ENCODE results near the gene ZNF771.
"Not testable (repeated sequence)": the region's sequence is repeated elsewhere in the genome, so short reads cannot be mapped to it uniquely, and the experiment has no call there.

The ZNF771 gene

DNA sequence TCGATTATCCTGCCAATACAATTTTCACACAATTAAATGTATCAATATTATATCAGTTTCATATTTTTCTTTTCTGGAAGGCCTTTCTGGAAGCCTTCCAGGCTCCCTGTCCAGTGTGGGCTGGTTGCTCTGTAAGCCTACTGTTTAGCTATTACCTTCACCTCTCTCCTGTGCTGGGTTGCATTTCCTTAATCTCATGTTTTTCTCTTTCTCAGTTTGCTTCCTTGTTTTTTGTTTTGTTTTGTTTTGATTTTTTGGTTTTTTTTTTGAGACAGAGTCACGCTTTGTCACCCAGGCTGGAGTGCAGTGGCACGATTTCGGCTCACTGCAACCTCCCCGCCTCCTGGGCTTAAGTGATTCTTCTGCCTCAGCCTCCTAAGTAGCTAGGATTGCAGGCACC lies 31.4 kb downstream of the ZNF771 start:
- no peak for DNase-seq

GRCh38 chr16:30439720-30440348 lies 32.4 kb downstream of the ZNF771 start:
- no peak for DNase-seq

DNA sequence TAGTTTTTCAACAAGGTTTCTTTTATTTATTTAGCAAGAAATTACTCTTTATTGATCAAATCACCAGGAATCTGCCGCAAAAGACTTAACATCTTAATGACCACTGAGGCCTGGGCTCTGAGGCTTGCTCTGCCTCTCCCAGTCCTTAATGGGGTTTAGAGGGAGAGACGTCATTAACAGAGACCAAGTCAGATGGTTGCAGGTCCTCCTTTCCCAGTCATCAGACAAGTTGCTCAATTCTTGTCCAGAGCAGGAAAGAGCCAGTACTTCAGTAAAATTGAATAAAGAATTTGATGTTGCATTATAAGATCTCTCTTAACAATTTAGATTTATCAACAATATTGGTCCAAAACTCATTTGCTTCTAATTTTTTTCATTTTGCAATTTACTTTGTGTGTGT lies 36.2 kb downstream of the ZNF771 start:
- no peak for DNase-seq

DNA sequence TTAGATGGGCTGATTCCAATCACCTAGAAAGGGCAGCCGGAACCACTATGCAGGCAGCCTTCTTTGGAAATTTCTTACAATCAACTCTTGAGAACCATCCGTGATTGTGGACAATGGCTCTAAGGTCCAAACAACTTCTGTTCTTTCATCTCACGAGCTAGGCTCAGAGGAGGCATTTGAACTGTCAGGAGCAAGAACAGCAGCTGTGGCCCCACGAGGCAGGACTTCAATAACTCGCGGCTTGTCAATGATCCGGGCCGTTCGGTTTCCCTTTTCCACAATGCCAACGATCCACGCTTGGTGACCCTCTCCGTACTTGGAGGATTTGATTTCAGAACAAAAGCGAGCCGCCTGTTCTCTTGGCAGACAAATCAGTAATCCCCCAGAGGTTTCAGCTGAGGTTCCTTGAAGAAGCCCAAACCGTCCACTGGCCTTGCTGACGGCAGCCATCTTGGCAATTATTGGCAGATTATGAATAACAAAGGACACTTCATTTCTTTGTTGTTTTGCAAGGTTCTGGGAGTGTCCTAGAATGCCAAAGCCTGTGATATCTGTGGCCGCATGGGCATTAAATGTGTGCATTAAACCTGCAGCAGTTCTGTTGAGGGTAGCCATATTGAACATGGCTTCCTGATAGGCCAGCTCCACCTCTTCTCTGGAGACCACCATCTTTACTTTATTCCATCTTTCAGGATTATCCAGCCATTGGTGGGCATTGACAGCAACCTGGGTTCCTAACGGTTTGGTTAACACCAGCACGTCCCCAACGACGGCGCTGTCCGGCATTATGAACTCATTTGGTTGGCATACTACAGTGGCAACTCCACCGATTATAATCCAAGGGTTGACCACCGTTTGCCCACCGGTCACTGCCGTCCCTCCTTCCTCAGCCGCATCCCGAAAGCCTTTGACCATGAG lies 37.1 kb downstream of the ZNF771 start:
- DNase-seq: no peak

DNA sequence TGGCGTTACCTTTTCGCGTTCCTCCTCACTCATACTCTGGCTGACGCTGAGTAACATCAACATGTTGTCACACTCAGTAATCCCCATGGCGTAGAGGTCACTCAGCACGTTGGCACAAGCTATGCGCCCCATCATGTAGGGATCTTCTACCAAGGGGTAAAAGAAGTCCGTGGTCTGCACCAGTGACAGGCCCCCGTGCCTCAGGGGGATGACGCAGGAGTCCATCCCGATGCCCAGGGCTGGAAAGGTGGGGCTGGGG lies 37.7 kb downstream of the ZNF771 start:
- DNase-seq: no peak

DNA sequence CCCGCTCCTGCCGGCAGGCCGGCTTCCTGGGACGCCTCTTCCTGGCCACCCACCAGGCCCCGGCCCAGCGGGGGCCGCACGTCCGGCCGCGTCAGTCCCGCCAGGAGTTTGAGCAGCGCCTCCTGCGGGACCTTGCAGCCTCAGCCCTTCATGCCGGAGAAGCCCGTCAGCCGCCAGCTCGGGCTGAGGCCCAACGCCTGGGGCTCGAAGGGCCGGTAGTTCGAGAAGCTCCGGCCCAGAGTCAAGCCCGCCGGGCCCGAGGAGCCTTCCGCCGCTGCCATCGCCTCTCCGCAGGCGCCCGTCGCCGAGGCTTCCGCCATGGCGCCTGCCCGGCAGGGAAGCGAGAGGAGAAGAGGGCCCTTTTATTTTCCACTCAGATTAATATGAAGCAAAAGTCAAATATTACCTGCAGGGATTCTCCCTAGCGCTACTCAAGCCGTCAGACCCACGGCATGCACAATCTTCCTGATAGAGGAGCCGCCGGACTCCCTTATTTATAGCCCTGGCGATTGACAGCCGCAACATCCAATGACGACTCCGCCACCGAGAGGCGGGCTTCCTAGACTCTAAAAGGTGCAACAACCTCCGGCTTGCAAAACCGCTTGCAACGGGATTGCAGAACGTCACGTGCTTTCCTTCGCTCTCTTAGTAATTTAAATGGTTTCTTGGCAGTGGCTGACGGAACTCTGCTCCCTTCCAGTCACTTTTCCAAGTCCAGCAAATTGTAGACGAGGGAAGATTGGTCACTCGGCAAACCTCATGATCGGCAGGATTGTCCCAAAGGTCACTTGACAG lies 38.2 kb downstream of the ZNF771 start, which contains the start of gene SEPHS2:
Gene SEPHS2 (minus strand): TSS at position 467 of the 795 bp plus-strand sequence. CDS start 147 bp downstream, at position 320.
- DNase-seq: peak; percentile 95

DNA sequence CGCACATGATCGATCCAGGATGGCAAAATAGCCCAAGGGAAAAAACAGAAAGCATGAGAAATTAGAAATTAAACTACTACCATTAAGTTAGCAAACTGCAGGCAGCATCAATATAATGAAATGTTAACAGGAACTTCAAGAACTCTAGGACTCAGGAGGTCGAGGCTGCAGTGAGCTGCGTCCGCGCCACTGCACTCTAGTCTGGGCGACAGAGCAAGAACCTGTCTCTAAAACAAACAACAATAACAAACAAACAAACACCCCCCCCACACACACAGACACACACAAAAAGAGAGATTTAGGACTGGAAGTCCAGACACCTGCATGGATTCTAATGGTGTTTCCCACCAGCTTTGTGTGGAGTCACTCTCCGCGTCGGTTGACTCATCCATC lies 38.8 kb downstream of the ZNF771 start:
- no peak for DNase-seq

- DNase-seq: no peak
Observed at GRCh38 chr16:30447512-30448226, 40.3 kb downstream of the ZNF771 start.

DNA sequence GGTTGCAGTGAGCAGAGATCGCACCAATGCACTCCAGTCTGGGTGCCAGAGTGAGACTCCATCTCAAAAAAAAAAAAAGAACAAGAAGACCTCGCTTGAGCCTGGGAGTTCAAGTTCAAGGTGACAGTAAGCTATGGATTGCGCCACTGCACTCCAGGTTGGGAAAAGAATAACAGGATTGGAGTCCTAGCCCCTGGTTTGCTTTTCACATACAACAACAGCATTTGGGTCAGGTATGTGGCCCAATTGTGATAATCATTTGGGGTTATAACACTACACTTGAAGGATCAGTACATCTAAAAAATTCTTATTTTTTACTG lies 41.7 kb downstream of the ZNF771 start:
- DNase-seq: no peak

DNA sequence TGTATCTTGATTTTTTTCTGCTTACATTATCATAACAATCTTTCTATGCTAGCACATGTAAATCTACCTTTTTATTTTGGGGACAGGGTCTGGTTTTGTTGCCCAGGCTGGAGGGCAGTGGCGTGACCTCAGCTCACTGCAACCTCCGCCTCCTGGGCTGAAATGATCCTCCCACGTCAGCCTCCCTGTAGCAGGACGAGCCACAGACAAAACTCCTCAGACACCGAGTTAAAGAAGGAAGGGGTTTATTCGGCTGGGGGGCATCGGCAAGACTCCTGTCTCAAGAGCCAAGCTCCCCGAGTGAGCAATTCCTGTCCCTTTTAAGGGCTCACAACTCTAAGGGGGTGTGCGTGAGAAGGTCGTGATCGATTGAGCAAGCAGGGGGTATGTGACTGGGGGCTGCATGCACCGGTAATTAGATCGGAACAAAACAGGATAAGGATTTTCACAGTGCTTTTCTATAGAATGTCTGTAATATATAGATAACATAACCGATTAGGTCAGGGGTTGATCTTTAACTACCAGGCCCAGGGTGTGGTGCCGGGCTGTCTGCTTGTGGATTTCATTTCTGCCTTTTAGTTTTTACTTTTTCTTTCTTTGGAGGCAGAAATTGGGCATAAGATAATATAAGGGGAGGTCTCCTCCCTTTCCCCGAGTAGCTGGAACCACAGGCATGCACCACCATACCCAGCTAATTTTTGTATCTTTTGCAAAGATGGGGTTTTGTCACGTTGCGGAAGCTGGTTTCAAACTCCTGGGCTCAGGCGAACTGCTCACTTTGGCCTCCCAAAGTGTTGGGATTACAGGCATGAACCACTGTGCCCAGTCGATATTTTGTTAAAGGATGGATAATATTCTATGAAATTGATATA lies 45.5 kb downstream of the ZNF771 start:
- DNase-seq: not testable (repeated sequence)

- DNase-seq: no peak
Observed at GRCh38 chr16:30456302-30456701, 48.9 kb downstream of the ZNF771 start.

DNA sequence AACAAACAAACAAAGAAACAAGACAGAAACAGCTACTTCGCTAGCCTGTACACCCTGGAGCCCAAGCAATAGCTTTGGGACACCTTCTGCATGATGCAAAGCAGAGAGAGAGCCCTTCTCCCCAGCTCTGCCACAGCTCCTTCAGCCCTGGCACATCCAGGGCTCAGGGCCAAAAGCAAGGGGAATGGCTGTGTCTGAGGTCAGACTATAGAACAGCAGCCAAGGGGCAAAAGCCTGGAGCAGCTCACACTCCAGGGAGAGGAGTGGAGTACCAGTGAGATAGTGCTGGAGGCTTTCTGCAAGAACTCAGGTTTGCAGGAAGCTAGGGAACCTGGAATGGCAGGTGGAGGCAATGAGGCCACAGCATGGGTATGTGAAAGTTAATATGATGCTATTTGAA lies 49.9 kb downstream of the ZNF771 start:
- DNase-seq: no peak

DNA sequence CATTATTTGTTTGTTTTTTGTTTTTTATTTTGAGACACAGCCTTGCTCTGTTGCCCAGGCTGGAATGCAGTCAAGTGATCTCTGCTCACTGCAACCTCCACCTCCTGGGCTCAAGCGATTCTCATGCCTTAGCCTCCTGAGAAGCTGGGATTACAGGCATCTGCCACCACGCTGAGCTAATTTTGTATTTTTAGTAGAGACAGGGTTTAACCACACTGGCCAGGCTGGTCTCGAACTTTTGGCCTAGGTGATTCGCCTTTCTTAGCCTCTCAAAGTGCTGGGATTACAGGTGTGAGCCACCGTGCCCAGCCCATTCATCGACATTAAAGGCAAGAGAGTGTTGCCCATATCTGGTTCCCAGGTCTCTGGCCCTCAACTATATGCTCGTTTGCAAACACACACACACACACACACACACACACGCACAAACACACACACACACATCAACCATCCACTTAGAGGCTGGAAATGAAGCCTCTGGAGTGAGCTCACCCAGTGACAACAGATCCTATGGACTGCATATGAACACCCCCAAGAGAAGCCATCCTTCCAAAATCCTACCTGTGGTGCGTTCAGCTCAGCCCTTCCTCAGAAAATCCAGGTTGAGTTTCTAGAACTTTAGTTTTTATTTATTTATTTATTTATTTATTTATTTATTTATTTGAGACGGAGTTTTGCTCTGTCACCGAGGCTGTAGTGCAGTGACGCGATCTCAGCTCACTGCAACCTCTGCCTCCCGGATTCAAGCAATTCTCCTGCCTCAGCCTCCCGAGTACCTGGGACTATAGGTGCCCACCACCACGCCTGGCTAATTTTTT lies 50.5 kb downstream of the ZNF771 start:
- DNase-seq: no peak

DNA sequence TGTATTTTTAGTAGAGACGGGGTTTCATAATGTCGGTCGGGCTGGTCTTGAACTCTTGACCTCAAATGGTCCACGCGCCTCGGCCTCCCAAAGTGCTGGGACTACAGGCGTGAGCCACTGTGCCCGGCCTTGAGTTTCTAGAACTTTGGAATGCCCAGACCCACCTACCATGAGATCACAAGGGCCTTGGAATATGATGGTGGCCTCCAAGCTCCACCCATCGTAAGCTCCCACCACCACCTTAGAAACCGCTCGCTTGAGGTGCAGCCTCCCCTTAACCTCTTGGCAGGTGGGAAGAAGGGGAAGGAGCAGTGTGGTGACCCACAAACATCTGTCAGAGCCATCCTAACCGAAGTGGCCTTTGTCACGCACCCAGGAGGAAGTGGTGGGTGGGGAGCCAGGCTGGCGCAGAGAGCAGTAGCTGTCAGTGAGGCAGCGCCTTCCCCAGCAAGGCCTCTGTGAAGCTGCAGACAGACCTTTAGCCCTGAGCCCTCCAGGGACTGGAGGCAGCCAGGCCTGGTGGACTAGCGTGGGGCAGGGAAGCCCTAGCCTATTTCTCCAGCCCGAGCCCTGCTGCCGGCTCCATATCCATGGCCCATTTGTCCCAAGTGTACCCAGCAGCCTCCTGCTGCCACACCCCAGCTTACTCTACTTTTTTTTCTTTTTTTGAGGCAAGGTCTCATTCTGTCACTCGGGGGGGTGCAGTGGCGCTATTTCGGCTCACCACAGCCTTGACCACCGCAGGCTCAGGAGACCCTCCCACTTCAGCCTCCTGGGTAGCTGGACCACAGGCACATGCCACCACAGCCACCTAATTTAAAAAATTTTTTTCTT lies 51.4 kb downstream of the ZNF771 start:
- peak; percentile 84 for DNase-seq

- no peak for DNase-seq
Observed at GRCh38 chr16:30459456-30459855, 52.0 kb downstream of the ZNF771 start.

GRCh38 chr16:30461426-30461825 lies 54.0 kb downstream of the ZNF771 start:
- not testable (repeated sequence) for DNase-seq

GRCh38 chr16:30464078-30464477 lies 56.7 kb downstream of the ZNF771 start:
- DNase-seq: no peak

All from activated effector memory CD4-positive, alpha-beta T cell treated with Interleukin-2 at 50 U/mL for 16 hours (primary cell).